Measurements from ENCODE around the gene HTR2B. TPM values are rescaled to one million over a fixed set of nuclear protein-coding genes. Genes with fewer than 3 reads are reported as not detected.

The HTR2B gene
- total and polyA plus RNA-seq, 2 of the 13 experiments (the other 11 are each of a cell fraction or from before 2014, with no cell fraction given) = 0.08 TPM; not detected in 1

- TF ChIP-seq TFDP1 (CRISPR knock-in tag; IDR thresholded peaks at IDR 0.05; ENCODE audit: borderline replicate concordance) (no peak), TOE1 (CRISPR knock-in tag; IDR thresholded peaks at IDR 0.05) (no peak), ESRRA (CRISPR knock-in tag; IDR thresholded peaks at IDR 0.05; ENCODE audit: low read depth) (no peak), ARID4A (CRISPR knock-in tag; IDR thresholded peaks at IDR 0.05; ENCODE audit: borderline replicate concordance) (no peak), TRAFD1 (CRISPR knock-in tag; IDR thresholded peaks at IDR 0.05; ENCODE audit: borderline replicate concordance) (no peak)
These were observed 7.3 kb upstream of the HTR2B start (continued) for GRCh38 chr2:231132129-231132528.

Measured in HepG2 (cell line).